Hepatic stellate cell (primary cell): ENCODE data around the gene YTHDF1.
A peak's percentile ranks its signal among the peaks of the same experiment; 100 is the strongest.

Source experiments
- DNase-seq: peaks from one replicate; pipeline ENCODE4 v3.0.0; 2011; ENCODE audit warnings: low spot score

The YTHDF1 gene

DNA sequence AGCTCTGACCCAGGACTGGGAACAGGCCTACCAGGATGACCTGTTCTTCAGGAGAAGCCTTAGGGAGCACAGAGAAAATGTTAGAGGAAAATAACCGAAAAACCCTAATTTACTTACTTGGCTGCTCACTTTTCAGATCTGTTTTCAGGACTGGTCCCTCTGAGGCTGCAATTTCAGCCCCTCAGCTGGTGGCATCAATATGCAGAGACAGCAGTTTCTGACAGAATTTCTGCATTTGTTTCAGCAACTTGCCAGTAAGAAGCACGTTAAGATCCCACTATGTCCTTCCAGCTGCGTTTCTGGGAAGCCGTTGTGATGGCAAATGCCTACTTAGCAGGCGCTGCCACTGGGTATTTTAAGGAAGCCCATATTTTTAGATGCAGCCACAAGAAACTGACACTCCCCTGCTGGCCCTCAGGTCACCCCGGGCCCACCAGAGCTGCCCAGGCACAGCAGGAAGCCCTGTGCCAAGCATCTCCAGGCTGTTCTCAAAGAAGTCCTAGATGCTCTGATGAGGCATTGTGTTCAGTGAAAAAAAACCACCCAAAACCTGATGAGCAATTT lies 7.5 kb downstream of the YTHDF1 start:
- no peak for DNase-seq

DNA sequence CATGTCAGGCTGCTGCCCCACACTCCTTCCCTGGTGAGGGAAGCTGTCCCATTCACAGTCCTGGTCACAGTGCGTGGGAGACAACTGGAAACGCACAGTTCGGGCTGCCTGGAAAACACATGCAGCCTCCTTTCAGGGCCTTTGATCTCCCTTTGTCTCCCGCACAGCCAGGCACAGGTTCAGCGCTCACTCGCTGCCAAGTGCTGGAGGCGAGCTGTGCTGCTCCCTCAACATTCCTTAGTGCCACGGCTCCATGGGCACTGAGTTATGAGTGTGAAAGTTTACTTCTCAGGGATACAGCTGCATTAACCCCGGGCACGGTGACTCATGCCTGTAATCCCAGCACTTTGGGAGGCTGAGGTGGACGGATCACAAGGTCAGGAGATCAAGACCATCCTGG lies 9.1 kb downstream of the YTHDF1 start:
- DNase-seq, result no peak

DNA sequence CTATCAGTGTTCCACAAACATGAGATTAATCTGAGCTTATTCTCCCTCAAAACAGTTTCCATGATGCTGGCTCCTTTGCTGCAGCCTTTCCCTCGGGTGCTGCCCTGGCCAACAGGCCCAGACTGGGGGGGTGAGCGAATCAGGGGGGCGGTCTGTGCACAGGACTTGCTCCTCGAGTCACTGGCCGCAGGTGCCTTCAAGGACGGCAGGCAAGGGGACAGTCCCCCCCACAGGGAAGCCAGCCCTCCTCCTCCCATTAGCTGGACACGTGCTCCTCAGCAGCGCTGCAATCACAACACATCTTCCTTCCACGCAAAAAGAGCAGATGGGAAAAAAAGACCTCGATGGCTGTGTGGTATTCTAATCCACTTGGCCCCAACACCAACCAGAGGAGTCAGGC lies 10.0 kb downstream of the YTHDF1 start:
- DNase-seq, result no peak

DNA sequence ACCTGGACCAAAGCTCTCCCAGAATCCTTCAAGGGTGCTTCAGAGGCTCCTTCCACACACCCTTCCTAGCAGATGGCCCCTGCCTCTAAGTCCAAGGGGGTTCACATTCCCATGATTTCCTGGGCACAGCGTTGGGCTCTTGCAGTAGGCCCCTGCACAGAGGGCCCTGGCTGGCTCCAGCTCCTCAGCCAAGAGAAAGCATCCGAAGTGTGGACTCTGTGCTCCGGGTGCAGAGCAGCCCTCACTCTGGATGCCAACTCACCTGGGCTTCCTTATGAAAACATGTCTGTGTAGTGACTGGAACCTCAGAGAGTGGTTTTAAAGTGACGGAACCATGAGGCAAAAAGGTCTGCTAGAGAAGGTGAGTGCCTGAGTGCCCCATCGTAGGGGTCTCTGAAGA lies 11.6 kb downstream of the YTHDF1 start:
- no peak for DNase-seq

DNA sequence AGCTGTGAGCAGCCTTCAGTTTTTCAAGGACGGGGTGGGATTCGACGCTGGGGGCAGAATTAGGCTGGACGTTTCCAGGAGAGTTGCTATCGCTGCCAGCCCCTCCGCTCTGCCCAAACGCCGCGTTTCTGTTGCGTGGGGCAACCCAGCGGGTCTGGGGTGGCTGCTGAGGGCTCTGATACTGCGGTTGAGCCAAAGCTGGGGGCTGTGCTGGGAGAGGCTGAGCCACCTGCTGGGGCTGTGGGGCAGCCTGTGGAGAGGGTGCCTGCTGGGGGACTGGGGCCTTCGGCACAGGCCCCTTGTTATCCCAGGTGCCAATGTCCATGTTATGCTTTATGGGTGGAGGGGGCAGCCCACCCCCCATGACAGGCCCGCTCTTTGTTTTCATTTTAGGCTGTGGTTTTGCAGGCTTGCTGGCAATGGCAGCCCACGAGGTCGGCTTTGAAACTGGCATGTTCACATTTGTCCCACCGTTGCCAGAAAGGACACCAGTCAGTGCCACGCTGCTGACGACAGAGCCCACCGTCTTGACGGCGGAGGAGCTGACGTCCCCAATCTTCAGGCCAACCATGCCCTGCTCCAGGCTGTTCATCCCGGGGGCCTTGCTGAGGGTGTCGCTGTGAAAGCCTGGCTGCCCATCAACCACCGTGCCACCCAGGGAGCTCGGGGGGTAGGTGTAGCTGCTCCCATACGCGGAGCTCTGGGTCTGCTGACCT lies 13.0 kb downstream of the YTHDF1 start:
- DNase-seq, result no peak

DNA sequence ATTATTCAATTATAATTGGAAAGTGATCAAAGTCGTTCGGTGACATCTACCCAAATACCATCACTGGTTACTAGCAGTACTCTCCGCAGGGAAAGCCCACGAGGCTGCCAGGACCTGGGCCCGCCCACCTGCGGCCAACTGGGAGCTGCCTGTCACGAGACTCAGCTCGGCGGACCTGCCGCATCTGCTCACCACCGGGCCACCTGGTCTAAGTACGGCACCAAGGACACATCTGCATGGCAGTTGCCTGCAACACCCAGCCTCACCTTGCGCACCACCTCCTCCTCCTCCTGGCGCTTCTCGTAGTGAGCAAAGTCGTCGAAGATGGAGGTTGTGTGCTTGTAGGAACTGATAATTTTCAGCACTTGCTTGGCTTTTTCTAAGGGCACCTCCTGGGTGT lies 13.9 kb downstream of the YTHDF1 start:
- no peak for DNase-seq

DNA sequence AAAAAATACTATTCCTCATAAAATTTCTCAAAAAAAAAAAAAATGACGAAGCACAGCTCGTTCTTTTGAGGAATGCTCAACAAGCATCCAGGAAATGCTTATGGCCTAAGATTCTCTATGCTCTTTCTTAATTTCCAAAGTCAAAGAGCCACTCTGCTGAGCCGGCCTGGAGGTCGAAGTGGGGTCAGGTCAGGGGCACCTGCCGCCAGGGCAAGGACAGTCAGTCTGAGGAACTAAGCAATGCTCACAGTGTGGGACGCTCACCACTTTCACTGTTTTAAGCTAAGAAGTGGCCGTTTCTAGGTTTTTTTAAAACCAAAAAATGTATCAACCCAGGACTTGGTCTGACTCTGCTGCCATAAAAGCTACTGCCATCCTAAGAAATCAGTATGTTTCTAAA lies 17.3 kb downstream of the YTHDF1 start:
- DNase-seq, result no peak

DNA sequence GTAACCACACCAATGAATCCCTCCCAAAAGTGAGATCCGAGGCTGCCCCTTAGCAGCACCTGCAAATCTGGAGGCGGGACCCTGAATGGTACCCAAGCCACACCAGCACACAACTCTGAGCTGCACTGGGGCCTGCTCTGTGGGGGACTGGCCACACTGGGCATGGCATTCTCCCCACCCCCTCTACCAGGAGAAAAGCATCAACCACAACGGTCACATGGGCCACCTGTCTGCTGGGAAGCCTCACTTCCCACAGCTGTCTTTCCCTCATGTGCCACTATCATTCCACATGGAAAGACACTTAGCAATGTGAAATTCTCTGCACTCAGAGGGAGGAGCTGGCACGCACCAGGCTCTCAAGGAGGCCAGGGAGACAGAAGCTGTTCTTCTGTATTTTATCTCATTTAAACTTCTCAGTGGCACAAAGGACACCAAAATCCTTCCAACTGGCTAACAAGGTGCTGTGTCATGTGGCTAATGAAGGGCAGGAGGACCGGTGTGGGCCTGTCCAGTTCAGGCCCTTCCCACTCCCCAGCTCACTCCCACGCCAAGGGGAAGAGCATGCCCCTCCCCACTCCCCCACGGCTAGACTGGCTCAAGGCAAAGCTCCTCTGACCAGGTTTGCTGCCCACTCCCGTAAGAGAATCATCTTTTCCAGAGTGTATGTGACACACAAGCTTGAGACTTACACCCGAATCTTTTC lies 19.0 kb downstream of the YTHDF1 start:
- no peak for DNase-seq

DNA sequence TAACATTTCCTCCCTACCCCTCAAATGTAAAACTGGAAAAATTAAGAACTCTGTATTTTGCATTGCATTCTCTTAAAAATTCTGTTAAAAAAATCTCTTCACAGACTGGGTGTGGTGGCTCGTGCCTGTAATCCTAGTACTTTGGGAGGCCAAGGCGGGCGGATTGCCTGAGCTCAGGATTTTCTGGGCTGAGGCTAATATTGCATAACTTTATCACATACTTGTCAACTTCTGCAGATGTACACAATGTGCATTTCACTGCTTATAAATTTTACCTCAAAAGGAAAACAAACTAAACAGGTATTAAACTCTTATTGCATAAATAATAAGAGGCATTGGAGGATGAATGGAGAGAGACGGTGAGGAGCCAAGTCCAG lies 21.1 kb downstream of the YTHDF1 start:
- no peak for DNase-seq

DNA sequence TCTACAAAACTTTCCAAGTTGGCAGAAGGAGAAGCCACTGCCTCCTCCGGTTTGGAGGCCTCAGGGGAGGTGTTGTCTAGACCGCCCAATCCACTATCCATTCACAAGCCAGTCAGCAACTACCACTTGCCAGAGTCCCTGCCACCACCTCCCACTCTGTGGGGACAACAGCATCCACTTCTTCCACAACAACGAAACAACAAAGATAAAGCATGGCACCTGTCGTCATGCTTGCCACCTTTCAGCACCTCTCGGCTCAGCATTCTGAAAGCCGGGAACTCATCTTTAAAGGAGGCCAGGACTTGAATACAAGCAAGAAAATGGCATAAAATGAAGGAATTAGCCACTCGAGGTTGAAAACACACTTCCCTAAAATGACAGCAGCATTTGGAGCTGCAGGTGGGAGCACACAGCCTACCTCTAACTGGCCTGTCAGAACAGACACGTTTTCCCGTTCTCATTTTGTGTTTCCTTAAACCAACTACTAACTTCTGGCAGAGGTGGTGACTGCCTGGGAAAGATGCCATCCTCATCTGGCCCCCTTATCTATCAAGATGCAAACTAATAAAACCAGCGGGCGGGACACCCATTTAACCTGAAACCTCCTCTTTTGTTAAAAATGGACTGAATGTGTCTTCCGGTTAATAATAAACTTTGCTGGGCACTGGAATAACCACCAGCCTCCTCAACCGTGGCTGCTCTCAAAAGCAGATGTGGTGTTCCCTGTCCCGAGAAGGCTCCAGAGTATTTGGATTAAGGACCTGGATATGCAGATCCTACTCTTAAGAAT lies 21.7 kb downstream of the YTHDF1 start:
- DNase-seq, result no peak

DNA sequence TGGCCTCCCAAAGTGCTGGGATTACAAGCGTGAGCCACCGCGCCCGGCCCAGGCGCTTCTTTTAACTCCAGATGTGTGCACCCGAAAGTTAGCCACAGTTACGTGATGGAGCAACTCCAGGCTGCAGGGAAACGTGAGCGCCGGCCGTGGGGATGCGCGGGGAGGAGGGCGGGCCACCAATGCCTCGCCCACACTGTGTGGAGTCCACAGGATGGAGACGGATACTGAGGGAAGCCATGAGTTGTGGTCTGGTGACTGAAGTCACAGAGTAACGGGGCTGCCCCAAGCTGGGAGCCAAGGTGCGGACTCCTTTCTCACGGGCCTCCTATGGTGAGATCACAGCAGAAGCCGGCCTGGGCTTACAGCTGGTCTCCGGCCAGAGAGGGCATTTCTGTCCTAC lies 23.2 kb downstream of the YTHDF1 start:
- no peak for DNase-seq

DNA sequence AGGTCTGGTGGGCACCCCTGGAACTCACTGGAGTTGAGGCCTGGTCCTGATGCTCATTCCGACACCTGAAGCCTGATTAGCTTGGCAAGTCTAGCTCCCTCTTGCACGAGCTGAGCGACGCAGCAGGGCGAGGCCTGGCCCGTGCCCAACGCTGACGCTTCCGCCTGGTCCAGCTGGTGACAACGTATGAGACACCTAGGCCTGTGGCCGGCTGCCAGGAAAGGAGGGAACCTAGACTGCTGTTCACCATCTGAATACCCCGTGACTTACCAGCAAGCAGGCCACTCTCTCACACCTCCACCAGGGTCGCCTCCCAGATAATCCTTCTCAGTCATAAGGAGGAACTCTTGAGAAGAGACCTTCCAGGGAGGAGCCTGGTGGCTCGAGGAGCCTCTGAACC lies 24.5 kb downstream of the YTHDF1 start:
- no peak for DNase-seq

DNA sequence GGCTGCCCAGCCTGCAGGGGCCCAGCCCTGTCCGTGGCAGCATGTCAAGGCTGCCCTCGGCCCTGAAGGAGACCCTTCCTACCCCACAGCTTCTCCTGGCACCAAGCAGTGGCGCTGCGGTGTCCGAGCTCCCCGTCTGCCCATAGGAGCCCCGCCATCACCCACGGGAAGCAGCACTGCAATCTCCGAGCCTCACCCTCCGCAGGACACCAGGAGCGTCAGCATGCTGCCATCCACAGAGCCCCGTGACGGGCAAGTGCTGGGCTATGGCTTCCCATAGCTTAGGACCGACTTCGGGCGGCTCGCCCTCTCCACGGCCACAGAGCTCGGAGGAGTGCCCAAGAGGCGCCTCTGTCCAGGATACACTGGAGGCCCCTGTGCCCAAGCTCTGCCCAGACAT lies 25.1 kb downstream of the YTHDF1 start:
- no peak for DNase-seq

DNA sequence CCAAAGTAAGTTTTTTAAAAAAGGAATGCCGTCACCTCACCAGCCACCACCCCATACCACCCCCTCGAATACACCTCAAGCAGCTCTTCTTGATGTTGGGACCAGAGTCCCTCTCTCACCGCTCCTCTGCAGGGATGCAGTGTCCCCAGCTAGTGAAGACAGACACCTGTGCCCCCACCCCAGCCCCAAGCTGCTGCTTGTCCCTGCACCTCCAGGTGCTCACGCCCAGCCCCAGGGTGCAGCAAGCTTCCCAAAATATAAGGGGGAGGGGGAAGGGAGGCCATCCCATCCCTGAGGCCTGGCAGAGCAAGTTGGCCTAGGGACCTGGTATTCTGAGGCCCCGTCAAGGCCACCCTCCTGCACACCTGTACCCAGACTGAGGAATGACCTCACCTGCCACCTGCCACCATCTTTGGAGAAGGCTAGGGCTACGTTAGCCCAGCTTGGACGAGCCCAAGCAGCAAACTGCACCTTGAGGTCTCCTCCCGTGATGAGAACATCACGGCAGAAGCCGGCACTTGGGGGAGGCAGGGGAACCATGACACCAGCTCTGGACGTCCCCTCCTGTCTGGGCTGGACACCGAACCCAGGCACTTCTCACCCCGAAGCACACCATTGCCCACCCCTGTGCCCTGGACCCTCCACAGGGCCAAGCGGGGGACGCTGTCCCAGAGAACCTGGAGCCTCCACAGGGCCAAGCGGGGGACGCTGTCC lies 25.9 kb downstream of the YTHDF1 start:
- no peak for DNase-seq

DNA sequence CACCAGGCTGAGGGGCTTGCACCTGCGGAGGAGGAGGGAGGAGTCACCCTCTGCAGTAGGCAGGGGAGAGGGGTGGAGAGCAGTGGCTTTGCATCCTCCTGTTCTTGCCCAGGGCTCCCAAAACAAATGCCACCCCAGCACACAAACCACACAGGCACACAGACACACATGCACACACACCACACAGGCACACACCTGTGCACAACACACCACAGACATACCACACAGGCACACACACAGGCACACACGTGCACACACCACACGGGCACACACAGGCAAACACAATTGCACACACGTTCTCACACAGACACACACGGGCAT lies 26.6 kb downstream of the YTHDF1 start:
- DNase-seq, result no peak

DNA sequence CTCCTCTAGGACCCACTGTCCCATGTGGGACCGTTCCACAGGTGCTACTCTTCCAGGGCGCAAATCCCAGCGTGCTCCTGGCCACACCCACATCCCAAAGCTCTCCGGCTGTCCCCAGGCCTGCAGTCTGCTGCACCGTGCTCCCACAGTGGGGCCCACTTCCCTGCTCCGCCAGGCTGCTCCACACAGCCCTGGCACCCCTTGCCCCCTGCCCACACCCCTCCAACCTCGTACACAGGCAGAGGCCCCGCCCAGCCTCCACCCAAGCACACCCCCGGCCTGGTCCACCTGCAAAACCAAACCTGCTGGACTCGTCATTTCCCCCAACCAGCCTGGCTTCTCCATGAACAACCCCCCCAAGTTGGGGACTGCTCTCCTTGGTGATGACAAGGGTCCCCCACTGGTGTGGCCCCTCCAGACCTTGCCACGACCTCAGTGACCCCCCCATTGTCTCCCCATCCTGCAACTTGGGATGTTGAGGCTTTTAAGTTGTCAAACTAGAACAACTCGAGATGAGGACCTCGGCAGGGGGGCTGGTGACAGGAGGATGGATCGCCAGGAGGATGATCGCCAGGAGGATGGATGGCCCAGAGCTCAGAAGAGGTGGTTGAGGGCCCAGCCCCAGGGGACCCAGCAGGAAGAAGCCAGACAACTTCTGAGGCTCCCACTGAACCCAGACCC lies 27.1 kb downstream of the YTHDF1 start:
- no peak for DNase-seq

DNA sequence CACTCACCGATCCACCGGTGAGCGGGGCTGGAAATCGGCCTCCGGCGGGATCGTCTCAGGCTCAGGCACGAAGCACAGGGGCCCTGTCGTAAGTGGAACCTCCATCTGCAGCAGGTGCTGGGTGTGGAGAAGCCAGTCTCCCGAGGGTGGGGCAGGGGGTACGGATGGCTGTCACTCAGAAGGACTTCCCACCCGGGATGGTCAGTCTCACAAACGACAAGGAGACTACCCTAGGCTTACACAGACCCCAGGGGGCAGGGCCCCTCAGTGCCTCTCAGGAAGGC lies 27.8 kb downstream of the YTHDF1 start:
- DNase-seq, result no peak

DNA sequence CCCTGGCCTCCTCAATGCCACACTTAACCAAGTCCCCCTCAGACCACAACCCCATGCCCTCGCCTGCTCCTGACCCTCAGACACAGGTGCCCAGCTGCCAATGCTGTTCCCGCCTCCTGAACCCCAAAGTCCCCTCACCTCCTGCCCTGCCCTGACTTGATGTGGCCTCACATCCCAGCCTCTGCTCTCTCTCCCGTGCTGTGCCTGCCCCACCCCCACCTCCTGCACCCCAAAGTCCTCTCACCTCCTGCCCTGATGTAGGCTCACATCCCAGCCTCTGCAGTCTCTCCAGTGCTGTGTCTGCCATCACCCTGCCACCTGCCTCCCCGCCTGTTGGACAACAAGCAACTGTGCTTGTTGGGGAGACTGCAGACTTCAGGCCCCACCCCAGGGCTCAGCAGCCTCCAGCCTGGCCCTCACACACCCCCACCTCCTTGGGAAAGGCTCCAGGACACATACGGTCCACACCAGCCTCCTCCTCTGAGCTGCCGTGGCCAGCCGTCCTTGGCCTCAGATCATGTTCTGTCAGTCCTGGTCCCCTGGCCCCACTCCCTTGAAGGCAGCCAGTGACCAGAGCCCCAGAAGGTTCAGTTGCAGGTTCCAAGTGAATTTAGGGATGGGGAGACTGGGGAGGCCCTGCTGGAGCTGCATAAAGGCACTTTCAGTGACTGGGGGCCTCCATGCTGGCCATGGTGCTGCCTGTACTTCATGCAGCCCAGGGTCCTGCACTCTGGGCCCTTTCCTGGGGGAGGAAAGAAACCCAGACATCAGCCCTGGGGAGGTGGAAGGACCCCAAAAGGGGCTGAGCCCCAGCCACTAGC lies 28.4 kb downstream of the YTHDF1 start:
- DNase-seq, result no peak

DNA sequence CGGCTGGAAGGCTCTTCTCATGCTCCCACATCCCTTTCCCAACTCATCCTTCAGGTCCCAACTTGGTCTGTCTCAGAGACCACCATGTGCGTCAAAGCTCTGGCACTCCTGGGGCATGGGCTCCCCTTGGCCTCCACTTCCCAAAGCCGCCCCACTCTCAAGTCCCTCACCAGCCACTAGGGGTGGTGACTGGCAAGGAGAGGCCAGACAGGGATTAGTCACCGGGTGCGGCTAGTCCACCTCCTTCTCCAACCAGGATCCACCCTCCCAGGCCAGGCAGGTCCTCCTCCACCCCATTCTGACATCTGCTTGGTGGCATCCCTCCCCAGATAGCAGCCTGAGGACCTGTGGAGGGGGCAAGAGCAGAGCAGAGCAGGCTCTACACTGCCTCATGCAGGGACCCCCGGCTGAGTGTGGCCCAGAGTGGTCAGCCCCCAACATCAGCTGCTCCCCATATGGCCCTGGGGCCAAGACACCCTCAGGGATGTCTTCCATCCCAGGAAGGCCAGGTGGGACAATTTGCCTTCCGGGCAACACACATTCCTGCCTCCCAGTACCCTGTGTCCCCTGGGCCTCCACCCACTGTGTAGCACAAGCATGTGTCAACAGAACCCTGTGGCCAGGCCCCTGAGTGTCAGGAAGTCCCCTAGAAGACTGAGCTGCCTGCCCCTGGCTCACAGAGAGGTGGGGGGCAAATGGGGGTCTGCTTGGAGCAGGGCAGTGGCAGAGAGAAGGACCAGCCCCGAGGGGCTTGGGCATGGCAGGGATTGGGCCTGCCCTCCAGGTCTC lies 29.2 kb downstream of the YTHDF1 start:
- peak; percentile 47 for DNase-seq

DNA sequence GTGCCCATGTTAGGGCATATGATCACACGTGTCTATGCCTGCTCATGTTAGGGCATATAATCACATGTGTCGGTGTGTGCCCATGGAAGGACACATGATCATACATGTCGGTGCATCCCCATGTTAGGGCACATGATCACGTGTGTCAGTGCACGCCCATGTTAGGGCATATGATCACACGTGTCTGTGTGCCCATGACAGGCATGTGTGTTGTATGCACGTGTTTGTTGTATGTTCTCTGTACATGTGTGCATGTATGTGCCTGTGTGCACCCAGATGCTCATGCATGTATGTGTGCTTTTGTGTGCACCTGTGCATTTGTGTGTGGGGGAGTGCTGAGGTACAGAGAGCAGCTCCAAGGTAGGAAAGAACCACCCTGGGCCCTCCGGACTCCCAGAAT lies 29.8 kb downstream of the YTHDF1 start:
- DNase-seq, result no peak
